SU-DHL-6 (cell line): Measurements from ENCODE around the gene GCNT1.

Experiments
- CTCF ChIP-seq: fragments of 200-600 bp; sonication (generic); IDR thresholded peaks from one replicate; pipeline ENCODE4 v1.5.1; 2017; ENCODE audit warnings: antibody characterized with exemption, mild to moderate bottlenecking, low read length, moderate library complexity; ENCODE audit not compliant: insufficient read depth, poor library complexity, severe bottlenecking
- EZH2phosphoT487 ChIP-seq: fragments of 200-600 bp; sonication (generic), shearing (Covaris generic); conservative IDR thresholded peaks from 2 replicates; pipeline ENCODE4 v1.6.1; 2018; ENCODE audit warnings: mild to moderate bottlenecking, antibody characterized with exemption, low read length, moderate library complexity, mixed read lengths

GRCh38 chr9:76419782-76420380 lies 39.1 kb upstream of the GCNT1 start:
- TF ChIP-seq CTCF (peak; percentile 58), EZH2phosphoT487 (no peak)
